GM12801 (cell line): Measurements from ENCODE around the gene HSPB9.

Experiments used
- CTCF ChIP-seq: IDR thresholded peaks from one replicate; pipeline ENCODE4 v1.5.1; 2011; ENCODE audit warnings: control low read depth; ENCODE audit not compliant: insufficient read length; ENCODE audit errors: extremely low read depth

Gene HSPB9

DNA sequence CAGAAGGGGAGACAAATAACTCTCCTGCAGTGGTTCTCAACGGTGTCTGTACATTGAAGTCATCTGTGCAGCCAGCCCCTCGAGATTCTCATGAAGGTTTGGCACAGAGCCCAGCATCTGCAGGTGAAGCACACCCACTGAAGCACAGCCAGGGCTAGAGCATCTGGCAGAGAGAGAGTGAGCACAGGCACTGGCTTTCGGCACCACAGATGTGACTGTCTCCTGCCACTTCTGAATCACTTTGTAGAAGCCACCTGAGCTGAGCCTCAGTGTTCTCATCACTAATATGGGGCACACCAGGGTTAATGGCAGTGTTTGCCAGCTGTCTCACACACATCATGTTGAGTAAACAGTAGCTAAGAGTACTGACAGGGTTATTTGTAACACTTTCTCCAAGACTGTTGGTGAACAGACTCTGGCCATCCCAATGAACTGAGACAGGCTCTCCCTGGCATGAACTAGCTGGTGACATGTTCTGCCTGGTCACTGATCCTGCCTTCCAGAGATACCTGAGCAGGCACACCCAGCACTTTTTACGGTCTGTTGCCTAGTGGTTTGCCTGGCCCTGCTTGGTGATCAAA lies 10.9 kb downstream of the HSPB9 start:
- no peak for TF ChIP-seq CTCF

DNA sequence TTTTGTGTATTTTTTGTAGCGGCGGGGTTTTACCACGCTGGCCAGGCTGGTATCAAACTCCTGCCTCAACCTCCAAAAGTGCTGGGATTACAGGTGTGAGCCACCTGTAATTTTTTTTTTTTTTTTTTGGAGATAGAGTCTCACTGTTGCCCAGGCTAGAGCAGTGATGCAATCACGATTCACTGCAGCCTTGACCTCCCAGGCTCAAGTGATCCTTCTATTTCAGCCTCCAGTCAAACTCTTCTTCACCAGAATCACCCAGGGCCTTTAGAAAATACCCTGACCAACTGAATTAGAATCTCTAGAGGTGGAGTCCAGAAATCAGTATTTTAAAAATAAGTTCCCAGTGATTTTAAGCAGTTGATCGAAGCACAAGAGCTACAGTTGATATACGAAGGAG lies 12.5 kb downstream of the HSPB9 start:
- TF ChIP-seq CTCF: no peak

GRCh38 chr17:42135664-42136653 lies 13.4 kb downstream of the HSPB9 start:
- no peak for TF ChIP-seq CTCF

DNA sequence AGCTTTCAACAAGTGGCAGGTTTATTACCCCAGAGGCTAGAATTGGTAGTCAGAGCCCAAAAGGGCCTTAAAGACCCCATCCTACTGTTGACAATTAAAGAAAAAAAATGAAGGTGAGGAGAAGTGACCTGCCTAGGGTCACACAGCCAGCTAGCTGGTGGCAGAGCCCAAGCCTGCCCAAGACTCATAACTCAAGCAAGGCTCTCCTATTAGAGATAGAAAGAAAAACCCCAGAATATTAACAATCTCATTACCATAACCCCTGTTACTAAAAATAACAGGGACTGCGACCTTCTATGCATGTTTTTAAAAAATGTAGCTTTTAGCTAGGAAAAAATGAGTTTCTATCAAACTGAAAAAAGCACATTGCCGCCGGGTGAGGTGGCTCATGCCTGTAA lies 14.0 kb downstream of the HSPB9 start:
- TF ChIP-seq CTCF: no peak

DNA sequence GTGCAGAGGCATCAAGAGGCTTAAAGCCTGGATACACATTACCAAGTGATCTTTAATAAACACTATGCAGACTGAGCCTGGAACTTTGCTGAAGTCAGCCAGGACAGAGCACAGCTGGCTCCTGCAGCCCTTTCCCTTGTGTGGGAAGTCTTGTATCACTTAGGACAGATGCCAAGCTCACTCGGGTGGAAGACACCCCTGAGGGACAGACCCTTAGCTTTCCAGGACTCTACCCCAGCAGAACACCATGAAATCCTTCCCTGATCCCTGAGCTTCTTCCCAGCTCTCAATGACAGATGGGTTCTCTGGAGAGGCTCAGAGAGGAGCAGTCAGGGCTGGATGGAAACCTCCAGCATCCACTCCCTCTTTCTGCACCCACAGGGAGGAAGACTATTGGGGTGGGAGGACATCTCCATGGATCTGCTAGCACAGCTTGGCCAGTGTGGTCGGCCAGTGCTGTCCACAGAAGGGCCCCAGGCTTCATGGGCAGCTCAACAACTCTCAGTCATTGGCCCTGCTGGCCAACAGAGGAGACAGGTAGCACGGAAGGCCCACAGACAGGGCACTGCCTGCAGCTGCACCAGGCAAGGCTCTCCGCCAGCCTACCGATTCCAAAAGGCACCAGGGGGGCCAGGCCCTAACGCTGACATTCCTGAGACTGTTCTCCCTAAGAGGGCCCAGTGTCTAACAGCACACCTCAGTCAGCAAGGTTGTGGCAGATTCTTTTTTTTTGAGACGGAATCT lies 16.3 kb downstream of the HSPB9 start:
- no peak for TF ChIP-seq CTCF

- TF ChIP-seq CTCF: no peak
These were observed 18.8 kb downstream of the HSPB9 start for GRCh38 chr17:42141382-42141781.

DNA sequence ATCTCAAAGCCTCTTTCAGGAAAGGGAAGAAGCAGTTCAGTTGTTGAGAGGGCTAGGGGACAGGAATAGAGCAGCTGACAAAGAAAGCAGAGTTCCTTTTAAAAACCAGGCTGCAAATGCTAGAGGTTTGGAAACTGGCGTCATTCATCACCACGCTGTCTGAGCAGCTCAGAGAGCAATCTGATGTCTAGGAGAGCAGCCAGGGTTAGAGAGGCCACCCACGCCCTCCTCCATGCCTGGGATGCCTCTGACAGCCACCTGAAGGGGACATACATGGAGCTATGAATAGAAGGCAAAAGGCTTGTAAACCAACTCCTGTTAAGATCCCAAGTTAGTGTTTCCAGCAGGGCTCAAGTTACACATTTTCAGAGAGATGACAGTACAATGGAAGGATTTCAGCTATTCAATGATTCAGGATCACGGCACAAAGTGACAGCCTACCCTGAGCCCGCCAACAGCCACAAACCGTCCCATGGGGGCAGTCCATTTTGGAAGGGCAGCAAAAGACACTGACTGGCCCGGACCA lies 19.8 kb downstream of the HSPB9 start:
- TF ChIP-seq CTCF: no peak
